Hepatocyte (in vitro differentiated cells): ENCODE results near the gene ARFGAP2.

ENCODE experiments used
- EZH2 ChIP-seq: fragments of 200-600 bp; sonication (generic); IDR thresholded peaks from 2 replicates; pipeline ENCODE4 v1.6.1; 2016; ENCODE audit warnings: antibody characterized with exemption, mild to moderate bottlenecking, borderline replicate concordance
- EZH2phosphoT487 ChIP-seq: fragments of 200-600 bp; sonication (generic); IDR thresholded peaks from one replicate; pipeline ENCODE4 v1.6.1; 2018; ENCODE audit warnings: antibody characterized with exemption, mild to moderate bottlenecking, low read depth, moderate library complexity; ENCODE audit not compliant: unreplicated experiment, severe bottlenecking
- TF ChIP-seq, protein P1 (sequence below): fragments of 200-600 bp; sonication (generic); IDR thresholded peaks from 2 replicates; pipeline ENCODE4 v1.5.1; 2016; ENCODE audit warnings: antibody characterized with exemption, mild to moderate bottlenecking; ENCODE audit not compliant: poor library complexity

DNA sequence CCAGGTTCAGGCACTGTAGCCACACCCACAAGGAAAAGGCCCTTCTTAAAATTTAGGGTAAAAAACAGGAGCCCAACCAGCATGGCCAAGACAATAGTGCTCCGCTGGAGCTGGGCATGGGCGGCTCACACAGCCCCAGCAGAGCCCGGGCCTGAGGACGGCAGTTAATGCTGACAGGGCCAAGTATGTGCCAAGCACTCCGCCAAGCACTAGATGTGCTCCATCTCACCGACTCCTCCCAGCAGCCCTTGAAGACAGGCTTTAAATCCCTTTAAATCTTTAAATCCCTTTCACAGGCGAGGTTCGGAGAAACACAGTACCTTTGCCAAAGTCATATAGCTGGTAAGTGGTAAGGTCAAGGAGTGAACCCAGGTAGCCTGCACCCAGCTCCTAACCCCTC is 4.8 kb downstream of the ARFGAP2 start:
- TF ChIP-seq, protein P1, sequence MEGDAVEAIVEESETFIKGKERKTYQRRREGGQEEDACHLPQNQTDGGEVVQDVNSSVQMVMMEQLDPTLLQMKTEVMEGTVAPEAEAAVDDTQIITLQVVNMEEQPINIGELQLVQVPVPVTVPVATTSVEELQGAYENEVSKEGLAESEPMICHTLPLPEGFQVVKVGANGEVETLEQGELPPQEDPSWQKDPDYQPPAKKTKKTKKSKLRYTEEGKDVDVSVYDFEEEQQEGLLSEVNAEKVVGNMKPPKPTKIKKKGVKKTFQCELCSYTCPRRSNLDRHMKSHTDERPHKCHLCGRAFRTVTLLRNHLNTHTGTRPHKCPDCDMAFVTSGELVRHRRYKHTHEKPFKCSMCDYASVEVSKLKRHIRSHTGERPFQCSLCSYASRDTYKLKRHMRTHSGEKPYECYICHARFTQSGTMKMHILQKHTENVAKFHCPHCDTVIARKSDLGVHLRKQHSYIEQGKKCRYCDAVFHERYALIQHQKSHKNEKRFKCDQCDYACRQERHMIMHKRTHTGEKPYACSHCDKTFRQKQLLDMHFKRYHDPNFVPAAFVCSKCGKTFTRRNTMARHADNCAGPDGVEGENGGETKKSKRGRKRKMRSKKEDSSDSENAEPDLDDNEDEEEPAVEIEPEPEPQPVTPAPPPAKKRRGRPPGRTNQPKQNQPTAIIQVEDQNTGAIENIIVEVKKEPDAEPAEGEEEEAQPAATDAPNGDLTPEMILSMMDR = no peak
- TF ChIP-seq EZH2 = no peak
- TF ChIP-seq EZH2phosphoT487 = no peak
